GM18502 (cell line): ENCODE data around the gene SP3.

Source experiments
- ATAC-seq: cut with Tn5 transposase; IDR thresholded peaks from one replicate; pipeline ENCODE4 v1.9.1; 2021; ENCODE audit warnings: mild to moderate bottlenecking; ENCODE audit not compliant: unreplicated experiment, poor library complexity

The SP3 gene

DNA sequence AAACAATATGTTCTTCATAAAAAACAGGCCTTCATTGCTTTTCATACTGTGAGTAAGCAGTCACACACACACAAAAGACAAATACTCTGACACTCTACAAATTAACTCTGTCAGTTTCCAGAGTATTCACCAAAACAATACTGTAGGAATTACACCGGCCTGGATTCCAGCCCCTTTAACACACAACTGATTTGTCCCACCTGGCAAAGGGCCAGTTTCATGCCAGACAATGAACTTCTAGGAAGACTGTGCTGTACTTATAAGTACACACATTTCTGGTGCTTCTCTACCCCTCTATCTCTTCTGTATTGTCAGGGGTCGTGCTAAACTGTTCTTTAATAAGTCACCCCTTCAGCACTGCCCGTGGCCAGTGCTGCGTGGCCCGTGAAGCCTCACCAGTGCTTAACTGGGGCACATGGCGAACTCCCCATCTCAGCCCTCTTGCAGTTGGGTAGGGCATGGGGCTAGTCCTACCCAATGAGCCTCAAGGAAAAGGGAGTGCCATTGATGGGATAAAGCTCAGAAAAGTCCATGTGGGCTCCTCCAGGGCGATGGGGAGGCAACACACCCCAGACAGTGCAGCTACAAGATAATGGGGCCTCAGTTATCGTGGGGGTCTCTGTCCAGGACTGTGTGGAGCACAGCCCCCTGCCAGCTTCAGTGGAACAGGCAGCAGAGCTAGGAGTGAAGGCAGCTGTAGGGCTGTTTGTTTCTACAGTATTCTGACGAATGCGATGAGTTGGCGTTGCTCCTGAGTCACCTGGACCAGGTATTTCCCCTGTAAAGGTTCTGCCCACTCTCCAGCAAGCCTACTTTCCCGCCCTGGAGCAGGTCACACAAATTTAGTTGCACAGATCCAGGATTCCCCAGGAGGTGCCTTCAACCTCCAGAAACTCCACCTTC, 99.0 kb downstream of the SP3 start:
- ATAC-seq, result no peak

DNA sequence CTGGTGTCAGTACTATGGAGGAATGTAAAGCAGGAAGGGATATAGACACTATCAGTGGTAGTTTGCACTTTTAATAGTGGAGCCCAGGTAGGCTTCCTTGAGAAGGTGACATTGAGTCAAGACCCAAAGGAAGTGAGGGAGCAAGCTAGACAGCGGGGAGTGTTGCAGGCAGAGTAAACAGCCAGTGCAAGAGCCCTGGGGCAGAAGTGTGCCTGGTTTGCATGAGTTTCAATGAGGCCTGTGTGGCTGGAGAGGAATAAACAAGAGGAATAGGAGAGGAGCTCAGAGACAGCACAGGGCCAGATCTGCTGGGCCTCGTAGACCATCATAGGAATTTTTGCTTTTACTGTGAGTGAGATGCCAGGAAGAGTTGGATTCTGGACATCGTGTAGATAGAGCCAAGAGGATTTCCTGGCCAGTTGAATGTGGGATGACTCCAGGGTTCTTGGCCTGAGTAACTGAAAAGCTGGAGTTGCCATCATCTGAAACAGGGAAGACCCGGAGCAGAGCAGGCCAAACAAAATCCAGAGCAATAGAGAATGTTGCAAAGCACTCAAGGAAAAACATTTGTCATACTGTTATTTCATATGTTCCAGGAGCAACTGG, 102.5 kb downstream of the SP3 start:
- ATAC-seq, result no peak

GRCh38 chr2:173860566-173860965, 104.6 kb downstream of the SP3 start:
- ATAC-seq, result no peak

DNA sequence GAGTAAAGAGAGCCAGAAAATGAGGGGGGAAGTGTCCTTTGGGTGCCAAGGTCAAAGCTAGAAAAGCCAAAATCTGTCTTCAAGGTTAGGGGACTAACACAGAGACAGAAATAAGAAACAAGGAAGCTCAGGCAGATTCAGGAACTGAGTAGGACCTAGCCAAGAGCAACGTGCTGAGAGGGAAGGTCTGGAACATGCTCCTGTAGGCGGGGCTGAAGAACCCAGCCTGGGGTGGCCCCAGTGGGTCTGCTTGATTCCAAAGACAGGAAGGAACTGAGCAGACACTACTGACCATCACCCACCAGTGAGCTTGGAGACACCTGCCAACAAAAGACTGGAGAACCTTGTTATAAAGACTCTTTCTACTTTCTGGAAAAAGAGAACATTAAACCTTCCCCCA, 105.1 kb downstream of the SP3 start:
- ATAC-seq, result no peak

DNA sequence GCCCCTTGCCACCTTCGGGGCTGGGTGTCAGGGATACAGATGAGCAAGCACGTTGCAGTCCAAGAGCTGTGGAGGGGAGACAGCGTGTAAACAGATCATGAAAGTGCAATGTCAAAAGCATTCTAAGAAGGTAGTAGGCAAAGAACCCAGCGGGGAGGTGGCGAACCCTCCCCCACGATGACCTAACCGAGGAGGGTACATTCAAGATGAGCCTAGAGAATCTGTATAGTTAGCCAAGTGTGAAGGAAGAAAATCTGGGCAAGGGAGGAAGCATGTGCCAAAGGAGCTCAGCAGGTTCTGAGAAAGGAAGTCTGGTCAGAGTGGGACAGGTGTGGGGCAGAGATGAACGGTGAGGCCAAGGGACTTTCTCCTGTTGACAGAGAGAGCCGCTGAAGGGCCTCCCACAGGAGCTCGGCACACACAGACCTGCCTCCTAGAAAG, 106.9 kb downstream of the SP3 start:
- peak; percentile 74 for ATAC-seq
